HG03439 (cell line): ENCODE results near the gene MINDY4B.
A peak's percentile ranks its signal among the peaks of the same experiment; 100 is the strongest.

Experiments used
- ATAC-seq: cut with Tn5 transposase; IDR thresholded peaks from one replicate; pipeline ENCODE4 v1.9.1; 2021; ENCODE audit warnings: mild to moderate bottlenecking, moderate library complexity; ENCODE audit not compliant: unreplicated experiment

MINDY4B gene

GRCh38 chr3:150905339-150905738 is at the start of gene MINDY4B:
Gene MINDY4B, minus strand, starts transcription at chr3:150905439. Its CDS starts 0 bp downstream, at chr3:150905439.
- ATAC-seq, result no peak

- ATAC-seq, result no peak
Observed at GRCh38 chr3:150951923-150952322, 46.7 kb upstream of the MINDY4B start.

- no peak for ATAC-seq
Observed at GRCh38 chr3:150945226-150946032, 40.2 kb upstream of the MINDY4B start.

- ATAC-seq, result no peak
Observed at GRCh38 chr3:150942221-150942620, 37.0 kb upstream of the MINDY4B start.

GRCh38 chr3:150936693-150937092 is 31.5 kb upstream of the MINDY4B start:
- no peak for ATAC-seq

GRCh38 chr3:150933473-150933995 is 28.3 kb upstream of the MINDY4B start:
- no peak for ATAC-seq

GRCh38 chr3:150931745-150932144 is 26.5 kb upstream of the MINDY4B start:
- no peak for ATAC-seq

GRCh38 chr3:150930839-150931238 is 25.6 kb upstream of the MINDY4B start:
- no peak for ATAC-seq

GRCh38 chr3:150928234-150928633 is 23.0 kb upstream of the MINDY4B start:
- no peak for ATAC-seq

- ATAC-seq, result no peak
Observed at GRCh38 chr3:150926328-150926727, 21.1 kb upstream of the MINDY4B start.

- ATAC-seq, result peak; percentile 87
Observed at GRCh38 chr3:150925751-150926201, 20.5 kb upstream of the MINDY4B start.

- no peak for ATAC-seq
Observed at GRCh38 chr3:150922611-150923010, 17.4 kb upstream of the MINDY4B start.

GRCh38 chr3:150921209-150921608 is 16.0 kb upstream of the MINDY4B start:
- no peak for ATAC-seq

- ATAC-seq, result no peak
Observed at GRCh38 chr3:150920236-150920635, 15.0 kb upstream of the MINDY4B start.

- ATAC-seq, result no peak
Observed at GRCh38 chr3:150917951-150918350, 12.7 kb upstream of the MINDY4B start.

- no peak for ATAC-seq
Observed at GRCh38 chr3:150913133-150913922, 8.1 kb upstream of the MINDY4B start.

GRCh38 chr3:150912501-150912900 is 7.3 kb upstream of the MINDY4B start:
- peak; percentile 66 for ATAC-seq

- no peak for ATAC-seq
Observed at GRCh38 chr3:150911771-150912170, 6.5 kb upstream of the MINDY4B start.

- no peak for ATAC-seq
Observed at GRCh38 chr3:150906461-150906860, 1.2 kb upstream of the MINDY4B start.

- ATAC-seq, result no peak
Observed at GRCh38 chr3:150905746-150906145, 507 bp upstream of the MINDY4B start.

- no peak for ATAC-seq
Observed at GRCh38 chr3:150902988-150903387, 2.3 kb downstream of the MINDY4B start.

- no peak for ATAC-seq
Observed at GRCh38 chr3:150901793-150902192, 3.4 kb downstream of the MINDY4B start.
